T-helper 1 cell treated with Interleukin-12 subunit alpha and Interleukin-12 subunit beta and Interleukin-4 antibody, amounts not matched to agents 30 ng/mL and 1 ng/mL, for 36 hours (primary cell): ENCODE measurements around the gene LPCAT4. TPM values are rescaled to one million over a fixed set of nuclear protein-coding genes. Genes with fewer than 3 reads are reported as not detected.
"Not testable (repeated sequence)": the region's sequence is repeated elsewhere in the genome, so short reads cannot be mapped to it uniquely, and the experiment has no call there.

Experiments used
- intact Hi-C: fragments of 100-400 bp; cut with micrococcal nuclease; formaldehyde crosslinking; loops from one replicate; pipeline ENCODE4 v1.15.1; 2024
- total RNA-seq: library from RNA; stranded (reverse); gene quantifications from 2 replicates; pipeline ENCODE4 v1.2.3, GENCODE V29; 2022

The LPCAT4 gene
- total RNA-seq, 1 donor from 2014 or later: 87.8 TPM

GRCh38 chr15:34364041-34364440, 3.0 kb downstream of the LPCAT4 start:
- intact Hi-C loops: loop anchor here (10.0 kb wide), 1 partner anchor 49 kb away; no protein-coding TSS in a partner anchor

- intact Hi-C loops: loop anchor here (10.0 kb wide), 1 partner anchor 47 kb away; no protein-coding TSS in a partner anchor
Observed at GRCh38 chr15:34362047-34362773, 4.8 kb downstream of the LPCAT4 start.

GRCh38 chr15:34361278-34361677, 5.7 kb downstream of the LPCAT4 start:
- intact Hi-C loops: loop anchor here (10.0 kb wide), 1 partner anchor 46 kb away; no protein-coding TSS in a partner anchor

- intact Hi-C loops: loop anchor here (10.0 kb wide), 1 partner anchor 45 kb away; no protein-coding TSS in a partner anchor
Observed at GRCh38 chr15:34360298-34360697, 6.7 kb downstream of the LPCAT4 start.

GRCh38 chr15:34359416-34359815, 7.6 kb downstream of the LPCAT4 start:
- intact Hi-C loops: no loop called here

GRCh38 chr15:34358948-34359347, 8.0 kb downstream of the LPCAT4 start:
- intact Hi-C loops: no loop called here

GRCh38 chr15:34358367-34358766, 8.6 kb downstream of the LPCAT4 start:
- intact Hi-C loops: no loop called here

GRCh38 chr15:34357653-34358052, 9.3 kb downstream of the LPCAT4 start:
- intact Hi-C loops: no loop called here

GRCh38 chr15:34355241-34355640, 11.8 kb downstream of the LPCAT4 start:
- intact Hi-C loops: no loop called here

GRCh38 chr15:34354286-34354685, 12.7 kb downstream of the LPCAT4 start:
- intact Hi-C loops: no loop called here

GRCh38 chr15:34353627-34354026, 13.4 kb downstream of the LPCAT4 start:
- intact Hi-C loops: no loop called here

- intact Hi-C loops: not testable (repeated sequence)
Observed at GRCh38 chr15:34352996-34353395, 14.0 kb downstream of the LPCAT4 start.

- intact Hi-C loops: no loop called here
Observed at GRCh38 chr15:34349769-34350168, 17.2 kb downstream of the LPCAT4 start.

GRCh38 chr15:34348735-34349300, 18.2 kb downstream of the LPCAT4 start:
- intact Hi-C loops: no loop called here

- intact Hi-C loops: no loop called here
Observed at GRCh38 chr15:34347951-34348638, 18.9 kb downstream of the LPCAT4 start.

GRCh38 chr15:34342737-34343575, 24.0 kb downstream of the LPCAT4 start, which contains the start of the genes NOP10 and NUTM1:
NOP10 (minus strand) TSS chr15:34343136; CDS start chr15:34343073, 63 bp downstream.
NUTM1 (plus strand) TSS chr15:34343315; CDS start chr15:34343697, 382 bp downstream.
- intact Hi-C loops: loop anchor here (1.0 to 2.0 kb wide), 6 partner anchors 24 to 645 kb away; partner anchors contain the start of genes EMC4, LPCAT4, PGBD4 and ZNF770

GRCh38 chr15:34342213-34342736, 24.7 kb downstream of the LPCAT4 start:
- intact Hi-C loops: loop anchor here (1.0 to 2.0 kb wide), 6 partner anchors 25 to 646 kb away; partner anchors contain the start of genes EMC4, LPCAT4, PGBD4 and ZNF770

- intact Hi-C loops: loop anchor here (1.0 to 2.0 kb wide), 6 partner anchors 26 to 647 kb away; partner anchors contain the start of genes EMC4, LPCAT4, PGBD4 and ZNF770
Observed at GRCh38 chr15:34341381-34342212, 25.4 kb downstream of the LPCAT4 start.

- intact Hi-C loops: loop anchor here (5.0 to 10.0 kb wide), 4 partner anchors 53 to 627 kb away; partner anchors contain the start of gene AQR
Observed at GRCh38 chr15:34339946-34340345, 27.1 kb downstream of the LPCAT4 start.
